HG02571 (cell line): ENCODE data around the gene CCDC92.
"Not testable (repeated sequence)": the region's sequence is repeated elsewhere in the genome, so short reads cannot be mapped to it uniquely, and the experiment has no call there.

Source experiments
- ATAC-seq: cut with Tn5 transposase; IDR thresholded peaks from one replicate; pipeline ENCODE4 v1.9.1; 2021; ENCODE audit warnings: mild to moderate bottlenecking, moderate library complexity; ENCODE audit not compliant: unreplicated experiment

CCDC92 gene

DNA sequence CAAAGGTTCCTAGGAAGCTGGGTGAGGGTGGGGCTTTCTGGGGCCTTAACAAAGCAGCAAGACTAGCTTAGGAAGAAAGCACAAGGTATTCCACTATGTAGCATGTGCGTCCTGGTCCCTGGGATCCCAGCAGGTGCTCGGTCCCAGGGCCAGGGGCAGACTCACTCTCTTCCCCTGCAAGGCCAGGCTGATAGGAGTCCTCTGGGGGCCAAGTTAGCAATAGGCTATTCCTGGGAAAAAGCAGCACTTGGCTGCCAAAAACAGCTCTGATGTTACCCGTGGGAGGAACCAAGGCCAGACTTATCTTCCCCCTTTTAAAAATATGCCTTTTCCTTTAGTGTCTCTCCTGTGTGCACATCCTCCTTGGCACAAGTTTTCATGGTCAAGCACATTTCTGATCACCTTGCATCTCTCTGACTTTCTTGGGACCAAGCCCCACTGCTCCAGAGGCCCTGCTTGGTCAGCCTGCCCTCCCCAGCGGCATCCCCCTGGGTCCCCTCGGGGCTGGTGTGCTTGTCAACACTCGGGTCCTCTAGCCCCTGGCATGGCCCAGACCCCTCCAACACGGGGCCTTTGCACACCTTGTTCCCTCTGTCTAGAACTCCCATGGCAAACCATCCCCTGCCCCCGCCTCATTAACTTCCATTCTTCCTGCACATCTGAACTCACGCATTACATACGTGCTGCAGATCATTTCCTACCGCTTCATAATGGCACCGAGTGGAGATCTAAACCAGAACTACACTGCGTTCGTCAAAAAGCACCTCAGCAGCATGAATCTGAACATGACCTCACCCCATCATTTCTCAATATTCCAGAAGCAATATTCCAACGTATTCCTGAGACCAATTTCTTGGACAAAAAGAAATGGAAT, 21.9 kb downstream of the CCDC92 start:
- no peak for ATAC-seq

DNA sequence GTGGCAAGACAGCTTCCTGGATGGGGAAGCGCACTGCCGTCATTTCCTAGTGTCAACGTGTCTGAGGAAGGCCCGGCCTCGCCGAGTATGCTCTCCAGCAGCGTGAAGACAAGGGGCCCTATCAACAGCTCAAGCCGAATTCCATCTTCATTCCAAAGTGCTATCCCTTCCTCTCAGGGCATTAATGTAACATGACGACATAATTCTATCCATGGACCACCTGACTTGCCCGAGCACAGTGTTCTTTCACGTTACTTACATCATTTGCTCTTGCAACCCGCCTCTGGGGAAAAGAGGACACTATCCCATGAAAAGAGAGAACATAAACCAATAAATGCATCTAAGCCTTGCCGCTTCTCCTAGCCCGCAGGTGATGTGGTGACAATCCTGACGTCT, 22.9 kb downstream of the CCDC92 start:
- no peak for ATAC-seq

DNA sequence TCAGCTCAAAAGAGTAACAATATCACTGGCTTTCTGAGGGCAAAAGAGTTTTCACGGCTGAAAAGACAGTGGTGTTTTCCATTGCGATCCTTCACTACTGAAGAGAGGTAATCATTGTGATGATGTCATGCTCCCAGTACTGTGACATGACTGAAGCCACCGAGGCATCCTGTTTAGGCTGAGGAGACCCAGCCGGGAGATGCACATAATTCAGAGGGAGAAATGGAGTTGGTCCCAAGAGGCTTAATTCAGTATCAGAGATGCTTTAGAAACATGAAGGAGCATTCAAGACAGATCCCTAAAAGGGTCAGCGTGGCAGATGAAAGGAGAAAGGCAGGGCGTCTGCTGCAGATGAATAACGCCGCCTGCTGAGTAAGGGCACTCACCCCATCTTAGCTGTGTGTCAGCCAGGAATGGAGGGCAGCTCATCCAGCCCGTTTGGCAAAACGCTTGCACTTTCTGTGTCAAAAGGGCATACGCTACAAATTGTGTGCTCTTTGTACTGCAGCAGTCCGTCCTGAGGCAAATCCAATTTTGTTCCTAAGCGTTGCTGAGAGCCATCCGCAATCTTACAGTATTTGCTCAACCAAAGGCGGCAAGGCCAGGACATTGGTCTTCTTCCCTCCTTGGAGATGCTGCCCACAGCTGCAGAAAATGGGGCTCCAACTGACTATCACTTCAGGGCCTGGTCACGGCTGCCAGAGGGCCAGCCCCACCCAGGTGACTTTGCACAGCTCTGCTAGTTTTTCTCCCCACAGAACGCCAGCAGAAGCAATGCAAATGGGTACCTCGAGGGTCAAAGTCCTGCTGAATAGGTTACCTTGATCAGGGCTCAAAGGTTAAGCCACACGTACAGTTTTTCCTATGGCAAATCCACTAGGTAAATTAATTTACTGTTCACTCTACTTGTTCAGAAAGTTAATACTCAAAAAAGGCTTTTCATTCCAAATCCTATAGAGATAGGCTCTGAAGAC, 23.5 kb downstream of the CCDC92 start:
- ATAC-seq = no peak

DNA sequence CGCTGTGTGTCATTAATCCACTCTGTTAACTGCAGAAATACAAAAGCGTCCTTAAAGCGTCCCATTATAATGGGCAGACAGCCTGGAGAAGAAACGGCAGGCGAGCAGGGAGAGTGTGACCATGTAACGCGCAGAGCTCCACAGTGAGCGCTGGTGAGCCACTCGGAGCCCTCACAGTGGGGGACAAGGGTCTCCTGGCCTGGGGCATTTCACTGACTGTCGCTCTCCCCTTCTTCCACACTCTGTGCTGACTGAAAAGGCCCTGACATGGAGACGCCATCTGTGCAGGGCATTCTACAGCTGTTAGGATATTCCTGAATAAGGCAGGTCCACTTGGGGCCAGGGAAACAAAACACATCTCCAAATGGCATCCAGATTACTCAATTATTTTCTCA, 24.2 kb downstream of the CCDC92 start:
- ATAC-seq = no peak

DNA sequence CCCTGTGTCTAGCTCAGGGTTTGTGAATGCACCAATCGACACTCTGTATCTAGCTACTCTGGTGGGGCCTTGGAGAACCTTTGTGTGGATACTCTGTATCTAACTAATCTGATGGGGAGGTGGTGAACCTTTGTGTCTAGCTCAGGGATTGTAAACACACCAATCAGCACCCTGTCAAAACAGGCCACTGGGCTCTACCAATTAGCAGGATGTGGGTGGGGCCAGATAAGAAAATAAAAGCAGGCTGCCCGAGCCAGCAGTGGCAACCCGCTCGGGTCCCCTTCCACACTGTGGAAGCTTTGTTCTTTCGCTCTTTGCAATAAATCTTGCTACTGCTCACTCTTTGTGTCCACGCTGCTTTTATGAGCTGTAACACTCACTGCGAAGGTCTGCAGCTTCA, 25.1 kb downstream of the CCDC92 start:
- ATAC-seq = not testable (repeated sequence)

DNA sequence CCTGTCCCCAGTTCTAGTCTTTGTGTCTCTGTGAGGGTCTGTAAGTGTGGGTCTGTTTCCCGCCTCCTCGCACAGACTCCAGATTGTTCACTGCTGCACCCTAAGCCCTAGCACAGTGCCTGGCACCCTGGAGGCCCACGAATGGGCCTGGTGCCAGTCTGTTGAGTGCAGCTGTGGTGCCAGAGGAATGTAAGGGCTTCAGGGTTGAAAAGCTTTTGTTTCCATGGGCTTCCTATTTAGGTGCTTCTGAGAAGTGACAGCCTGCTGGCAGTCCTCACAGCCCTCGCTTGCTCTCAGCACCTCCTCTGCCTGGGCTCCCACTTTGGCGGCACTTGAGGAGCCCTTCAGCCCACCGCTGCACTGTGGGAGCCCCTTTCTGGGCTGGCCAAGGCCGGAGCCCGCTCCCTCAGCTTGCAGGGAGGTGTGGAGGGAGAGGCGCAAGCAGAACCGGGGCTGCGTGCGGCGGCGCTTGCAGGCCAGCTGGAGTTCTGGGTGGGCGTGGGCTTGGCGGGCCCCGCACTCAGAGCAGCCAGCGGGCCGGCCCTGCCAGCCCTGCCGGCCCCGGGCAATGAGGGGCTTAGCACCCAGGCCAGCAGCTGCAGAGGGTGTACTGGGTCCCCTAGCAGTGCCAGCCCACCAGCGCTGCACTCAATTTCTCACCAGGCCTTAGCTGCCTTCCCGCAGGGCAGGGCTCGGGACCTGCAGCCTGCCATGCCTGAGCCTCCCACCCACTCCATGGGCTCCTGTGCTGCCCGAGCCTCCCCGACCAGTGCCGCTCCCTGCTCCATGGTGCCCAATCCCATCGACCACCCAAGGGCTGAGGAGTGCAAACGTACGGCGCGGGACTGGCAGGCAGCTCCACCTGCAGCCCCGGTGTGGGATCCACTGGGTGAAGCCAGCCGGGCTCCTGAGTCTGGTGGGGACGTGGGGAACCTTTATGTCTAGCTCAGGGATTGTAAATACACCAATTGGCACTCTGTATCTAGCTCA, 25.8 kb downstream of the CCDC92 start:
- not testable (repeated sequence) for ATAC-seq

DNA sequence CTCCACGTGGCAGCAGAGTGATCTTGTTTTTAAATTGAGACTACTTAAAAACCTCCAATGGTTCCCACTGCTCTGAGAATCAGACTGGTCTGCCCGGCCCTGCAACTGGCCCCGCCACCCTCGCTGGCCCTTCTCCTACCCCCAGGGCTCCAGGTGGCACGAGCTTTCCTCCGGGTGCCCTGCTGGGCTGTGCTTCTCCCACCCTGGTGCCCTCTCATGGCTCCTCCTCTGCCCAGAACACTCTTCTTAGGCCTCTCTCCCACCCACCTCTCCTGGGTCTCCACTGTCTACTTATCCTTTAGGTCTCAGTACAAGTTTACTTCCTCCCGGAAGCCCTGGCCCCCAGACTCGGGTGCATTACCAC, 26.5 kb downstream of the CCDC92 start:
- ATAC-seq = no peak

DNA sequence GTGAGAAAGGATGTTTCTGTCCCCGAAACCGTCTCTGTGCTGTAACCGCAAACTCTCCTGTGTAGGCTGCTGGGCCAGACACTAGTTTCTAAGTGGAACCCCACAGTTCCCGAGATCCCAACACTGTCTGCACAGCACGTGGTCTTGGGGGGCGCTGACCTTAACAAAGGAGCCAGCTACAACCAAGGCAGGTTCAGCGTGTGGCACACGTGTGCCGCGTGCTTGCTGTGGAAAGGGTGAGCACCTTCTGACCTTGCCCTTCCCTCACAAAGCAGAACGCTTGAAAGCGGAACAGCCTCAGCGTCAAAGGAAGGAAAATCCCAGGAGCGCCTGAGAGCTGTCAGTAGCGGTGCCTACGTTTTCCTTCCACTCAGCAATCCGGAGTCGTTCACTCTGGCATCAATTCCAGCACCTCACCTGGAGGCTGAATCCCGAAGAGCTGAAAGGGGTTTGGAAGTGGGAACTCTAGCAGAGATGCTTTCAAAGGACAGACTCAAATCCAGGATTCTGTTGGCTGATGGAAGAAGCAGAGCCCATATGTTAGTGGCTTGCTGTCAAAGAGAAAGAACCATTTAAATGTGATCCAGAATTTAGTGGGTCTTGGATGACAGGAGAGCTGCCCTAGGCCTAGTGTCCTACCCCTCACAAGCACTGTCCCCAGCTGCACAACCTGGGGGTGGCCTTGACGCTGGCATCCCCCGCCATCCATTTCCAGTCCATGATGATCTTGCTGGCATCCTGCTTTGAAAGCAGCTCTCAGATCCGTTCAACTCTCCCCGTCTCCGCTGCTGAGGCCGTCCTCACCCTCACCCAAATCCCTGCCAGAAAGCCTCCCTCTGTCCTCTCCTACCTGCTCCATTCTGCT, 27.1 kb downstream of the CCDC92 start:
- ATAC-seq = no peak

DNA sequence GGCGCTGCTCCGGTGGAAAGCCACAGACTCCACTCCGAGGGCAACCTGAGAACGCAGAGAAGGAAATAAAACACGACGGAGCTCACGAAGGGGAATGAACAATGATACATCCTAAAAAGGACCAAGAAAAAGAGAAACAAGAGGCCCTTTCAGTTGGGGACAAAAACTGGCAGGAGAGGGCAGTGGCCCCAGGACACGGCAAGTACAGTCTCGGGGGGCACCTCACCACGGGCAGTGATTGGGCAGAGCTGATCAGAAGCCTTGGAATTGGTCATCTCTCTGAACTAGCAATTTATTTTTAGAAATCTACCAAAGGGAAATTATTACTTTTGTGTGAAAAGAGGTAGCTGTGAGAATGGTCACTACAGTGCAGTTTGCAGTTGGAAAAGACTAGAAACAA, 27.9 kb downstream of the CCDC92 start:
- no peak for ATAC-seq

DNA sequence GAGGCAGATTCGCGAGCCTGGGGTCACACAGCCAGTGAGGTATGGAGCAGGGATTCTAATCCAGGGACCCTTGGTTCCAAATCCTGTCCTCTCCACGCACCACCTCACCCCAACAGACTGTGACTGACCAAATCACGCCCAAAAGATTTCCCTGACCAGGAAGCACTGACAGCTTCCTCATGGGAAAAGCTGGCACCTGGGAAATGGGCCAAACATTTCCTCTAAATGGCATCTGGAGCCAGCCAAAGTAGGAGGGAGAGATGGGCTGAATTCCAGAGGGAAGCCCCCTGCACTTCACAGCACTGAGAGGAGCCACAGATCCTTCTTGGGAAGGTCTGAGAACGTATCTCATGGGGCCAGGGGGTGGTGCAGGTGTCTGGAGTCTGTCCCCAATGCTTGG, 28.8 kb downstream of the CCDC92 start:
- no peak for ATAC-seq

DNA sequence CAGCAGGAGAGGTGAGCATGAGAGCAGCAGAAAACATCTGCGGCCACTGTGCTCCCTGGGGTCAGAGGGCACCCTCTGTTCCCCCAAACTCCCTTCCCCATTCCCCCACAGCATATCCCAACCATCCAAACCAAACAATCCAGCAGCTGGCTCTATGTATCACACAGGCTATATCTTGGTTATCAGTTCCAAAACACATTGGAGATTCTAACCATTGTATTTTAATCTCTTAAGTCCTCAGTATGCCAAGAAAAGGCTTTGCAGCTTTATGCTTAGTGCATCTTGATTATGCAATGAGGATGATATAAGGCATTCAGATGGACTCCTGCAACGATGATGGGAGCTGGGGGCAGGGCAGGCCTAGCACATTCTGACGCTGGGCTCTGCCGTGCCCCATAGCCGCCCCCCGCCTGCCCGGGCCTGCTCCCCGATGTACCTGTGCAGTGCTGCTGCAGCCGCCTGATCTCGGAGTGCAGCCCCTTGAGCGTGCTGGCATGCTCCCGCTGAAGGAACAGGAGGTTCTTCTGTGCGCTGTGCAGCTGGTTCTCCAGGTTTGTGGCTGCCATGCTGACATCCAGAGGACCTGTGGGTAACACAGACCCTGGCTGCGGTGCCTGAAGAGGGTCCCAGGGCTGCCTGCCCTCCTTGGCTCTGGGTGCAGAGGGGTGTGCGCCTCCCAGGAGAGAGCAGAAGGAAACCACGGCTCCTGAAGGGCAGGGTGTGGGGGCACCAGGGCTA, 29.6 kb downstream of the CCDC92 start:
- ATAC-seq = no peak

DNA sequence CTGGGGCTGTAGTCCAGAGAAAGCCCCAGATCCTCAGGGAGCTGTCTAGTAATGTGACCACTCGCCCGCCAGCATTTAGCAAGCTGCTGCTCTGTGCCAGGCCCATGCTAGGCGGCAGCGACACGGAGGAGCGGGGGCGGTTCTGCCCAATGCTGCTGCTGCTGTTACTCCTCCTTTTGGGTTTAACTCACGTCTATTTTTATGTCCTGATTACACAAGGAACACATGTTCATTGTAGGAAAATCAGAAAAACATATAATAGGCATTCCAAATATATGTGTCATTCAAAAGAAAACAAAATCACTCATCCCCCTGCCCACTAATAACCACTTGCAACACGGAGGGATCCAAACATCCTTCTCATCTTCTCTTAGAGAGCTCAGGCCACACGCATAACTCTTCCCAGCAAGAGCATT, 30.4 kb downstream of the CCDC92 start:
- no peak for ATAC-seq

DNA sequence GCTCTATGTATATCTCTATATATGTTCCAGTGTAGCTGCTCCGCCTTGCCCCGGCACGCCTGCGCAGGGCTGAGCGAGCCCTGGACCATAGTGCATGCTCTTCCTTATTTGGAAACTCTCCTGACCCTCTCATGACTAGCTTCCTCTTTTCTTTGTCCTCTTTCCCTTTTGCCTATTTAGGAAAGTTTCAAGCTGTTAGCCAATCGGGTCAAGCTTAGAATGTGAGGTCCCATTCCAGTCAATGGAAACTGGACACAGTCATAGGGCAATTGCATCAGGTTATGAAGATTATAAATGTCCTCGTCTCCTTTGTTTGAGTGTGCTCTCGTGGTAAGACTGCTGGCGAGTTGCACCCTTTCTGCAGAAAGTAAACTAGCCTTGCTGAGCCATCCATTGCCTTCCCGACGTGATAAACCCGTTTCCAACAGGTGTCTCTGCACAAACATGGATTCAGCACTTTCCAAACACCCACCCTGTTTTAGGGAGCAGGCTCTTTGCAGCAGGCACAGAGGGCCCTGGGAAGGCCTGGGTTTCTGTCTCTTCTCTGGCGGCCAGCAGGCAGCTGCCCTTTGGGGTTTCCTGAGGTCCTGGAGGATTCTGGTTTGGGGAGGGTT, 30.9 kb downstream of the CCDC92 start:
- no peak for ATAC-seq

DNA sequence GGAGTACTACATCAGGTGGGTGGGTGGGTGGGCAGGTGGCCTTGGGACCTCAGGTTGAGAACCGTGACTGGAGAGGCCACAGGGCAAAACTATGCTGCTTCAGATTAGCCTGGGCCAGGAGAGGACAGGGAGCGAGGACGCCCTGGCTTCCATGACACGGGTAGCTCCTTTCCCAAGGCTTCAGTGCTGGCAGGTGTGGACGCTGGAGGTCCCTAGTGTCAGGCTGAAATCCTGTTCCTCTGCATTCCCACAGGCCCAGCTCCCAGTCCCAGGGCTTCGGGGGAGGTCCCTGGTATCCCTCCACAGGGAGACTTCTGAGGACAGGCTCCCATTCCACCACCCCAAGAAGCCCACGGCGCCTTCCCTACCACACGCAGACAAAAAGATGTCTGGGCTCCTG, 31.6 kb downstream of the CCDC92 start:
- ATAC-seq = no peak

DNA sequence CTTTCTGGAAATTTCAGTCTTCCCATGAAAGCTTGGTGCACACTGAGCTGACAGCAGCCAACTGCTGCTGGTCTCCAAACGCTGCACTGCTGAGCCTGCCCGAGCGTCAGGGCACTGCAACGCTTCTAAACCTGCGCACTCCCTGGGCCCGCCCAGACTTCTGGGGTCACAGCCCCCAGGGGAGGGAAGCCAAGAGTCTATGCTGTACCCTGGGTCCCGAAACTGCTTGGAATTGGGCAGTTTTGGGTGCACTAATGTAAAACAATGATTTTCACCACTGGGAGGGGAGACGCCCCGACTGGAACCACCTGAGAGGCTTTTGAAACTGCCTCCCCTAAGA, 32.0 kb downstream of the CCDC92 start:
- no peak for ATAC-seq

DNA sequence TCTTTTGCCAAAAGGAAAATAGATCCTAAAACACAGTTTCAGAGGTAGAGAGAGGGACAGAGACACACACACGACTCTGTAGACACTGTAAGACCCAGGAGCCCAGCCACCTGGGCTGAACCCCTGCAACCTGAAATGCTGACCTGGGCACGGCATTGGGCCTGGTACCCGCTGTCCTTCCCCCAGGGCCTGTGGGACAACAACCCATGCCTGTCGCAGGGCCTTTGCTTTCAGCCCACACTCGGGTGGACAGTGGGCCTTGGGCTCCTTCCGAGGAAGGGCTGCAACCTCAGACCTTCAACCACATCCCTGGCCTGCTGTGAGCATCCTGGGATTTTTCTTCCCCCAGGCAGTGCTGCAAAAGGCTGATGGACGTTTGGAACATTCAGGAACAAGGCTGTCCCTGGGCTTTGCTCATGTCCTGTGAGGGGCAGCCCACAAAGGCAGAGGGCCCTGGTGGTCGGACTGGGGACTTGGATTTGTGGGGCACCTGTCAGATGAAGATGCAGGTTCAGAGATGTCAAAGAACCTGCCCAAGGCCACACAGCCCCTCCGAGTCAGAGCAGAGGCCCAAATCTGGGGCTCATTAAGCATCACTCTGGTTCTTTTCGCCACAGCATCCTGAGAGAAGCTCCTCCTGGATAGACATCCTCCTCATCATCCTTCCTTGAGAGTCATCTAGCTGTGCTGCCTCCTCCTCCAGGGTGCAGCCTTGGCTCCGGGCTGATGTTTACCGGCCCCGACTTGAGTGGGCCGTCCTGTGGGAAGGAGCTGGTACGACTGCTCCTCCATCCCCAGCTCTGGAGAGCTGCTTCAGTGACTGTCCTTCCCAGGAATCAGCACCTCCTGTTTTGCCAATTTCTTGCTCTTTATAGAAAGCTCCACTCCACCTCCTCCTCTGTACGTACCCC, 32.7 kb downstream of the CCDC92 start:
- no peak for ATAC-seq

DNA sequence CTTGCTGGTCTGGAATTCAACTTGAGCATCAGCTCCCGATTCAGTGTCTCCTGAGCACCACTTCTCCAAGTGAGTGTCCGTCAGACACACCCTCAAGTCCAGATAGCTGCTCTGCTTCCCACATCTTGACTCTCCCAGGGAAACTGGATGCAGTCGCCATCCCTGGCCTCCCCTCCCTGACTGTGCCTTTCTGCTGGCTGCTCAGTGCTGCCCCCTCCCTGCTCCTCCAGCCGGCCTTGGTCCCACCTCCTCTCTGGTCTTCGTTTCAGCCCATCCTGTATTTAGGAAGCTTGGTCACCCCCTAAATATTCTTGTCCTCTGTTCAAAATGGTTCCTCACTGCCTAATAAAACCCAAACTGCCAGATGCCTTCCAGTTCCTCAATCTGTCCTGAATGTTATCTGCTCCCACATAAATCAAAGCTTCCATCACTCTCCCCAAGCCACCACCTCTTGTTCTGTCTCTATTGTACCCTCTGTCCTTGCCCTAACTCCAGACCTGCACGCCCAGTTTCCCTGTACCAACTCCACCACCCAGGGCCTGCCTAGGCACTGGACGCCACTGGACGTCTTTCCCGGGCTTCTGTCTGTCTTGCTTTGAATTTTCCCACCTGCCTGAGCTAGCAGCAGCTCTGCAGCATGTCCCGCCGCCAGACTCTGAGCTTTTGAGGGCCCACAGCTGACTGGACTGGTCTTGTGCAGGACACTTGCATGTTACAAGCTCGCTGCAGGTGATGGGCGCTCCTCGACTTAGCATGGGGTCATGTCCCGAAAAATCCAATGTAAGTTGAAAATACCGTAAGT, 33.8 kb downstream of the CCDC92 start:
- ATAC-seq = no peak
